ENCODE data around the gene OXCT1. TPM values are rescaled to one million over a fixed set of nuclear protein-coding genes. Genes with fewer than 3 reads are reported as not detected.

OXCT1 gene
- total and polyA plus RNA-seq, 2 of the 13 experiments (the other 11 are each of a cell fraction or from before 2014, with no cell fraction given), result 0.92 to 4.7 TPM

DNA sequence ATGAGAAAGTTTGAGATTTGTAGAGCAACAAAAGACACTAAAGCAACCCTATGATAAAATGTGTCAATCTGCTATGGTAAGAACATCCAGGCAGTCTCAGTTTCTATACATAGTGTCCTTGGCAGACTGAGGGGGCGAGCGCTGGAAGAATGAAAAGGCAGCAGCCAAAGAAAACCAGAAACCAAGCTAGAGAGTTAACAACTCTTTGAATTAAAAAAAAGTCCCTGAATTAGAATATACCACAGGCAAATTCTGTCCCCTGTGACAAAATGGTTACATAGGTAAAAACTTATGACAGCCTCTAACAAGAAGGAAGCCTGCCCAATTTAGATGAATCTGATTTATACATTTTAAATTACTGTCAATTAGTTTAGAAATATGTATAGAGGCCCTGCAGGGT, 106.7 kb downstream of the OXCT1 start (continued):
- no peak for TF ChIP-seq ZNF20 (CRISPR knock-in tag; IDR thresholded peaks at IDR 0.05)
- TF ChIP-seq MYC (CRISPR knock-in tag; IDR thresholded peaks at IDR 0.05; ENCODE audit: borderline replicate concordance), result no peak
- TF ChIP-seq, protein P1, sequence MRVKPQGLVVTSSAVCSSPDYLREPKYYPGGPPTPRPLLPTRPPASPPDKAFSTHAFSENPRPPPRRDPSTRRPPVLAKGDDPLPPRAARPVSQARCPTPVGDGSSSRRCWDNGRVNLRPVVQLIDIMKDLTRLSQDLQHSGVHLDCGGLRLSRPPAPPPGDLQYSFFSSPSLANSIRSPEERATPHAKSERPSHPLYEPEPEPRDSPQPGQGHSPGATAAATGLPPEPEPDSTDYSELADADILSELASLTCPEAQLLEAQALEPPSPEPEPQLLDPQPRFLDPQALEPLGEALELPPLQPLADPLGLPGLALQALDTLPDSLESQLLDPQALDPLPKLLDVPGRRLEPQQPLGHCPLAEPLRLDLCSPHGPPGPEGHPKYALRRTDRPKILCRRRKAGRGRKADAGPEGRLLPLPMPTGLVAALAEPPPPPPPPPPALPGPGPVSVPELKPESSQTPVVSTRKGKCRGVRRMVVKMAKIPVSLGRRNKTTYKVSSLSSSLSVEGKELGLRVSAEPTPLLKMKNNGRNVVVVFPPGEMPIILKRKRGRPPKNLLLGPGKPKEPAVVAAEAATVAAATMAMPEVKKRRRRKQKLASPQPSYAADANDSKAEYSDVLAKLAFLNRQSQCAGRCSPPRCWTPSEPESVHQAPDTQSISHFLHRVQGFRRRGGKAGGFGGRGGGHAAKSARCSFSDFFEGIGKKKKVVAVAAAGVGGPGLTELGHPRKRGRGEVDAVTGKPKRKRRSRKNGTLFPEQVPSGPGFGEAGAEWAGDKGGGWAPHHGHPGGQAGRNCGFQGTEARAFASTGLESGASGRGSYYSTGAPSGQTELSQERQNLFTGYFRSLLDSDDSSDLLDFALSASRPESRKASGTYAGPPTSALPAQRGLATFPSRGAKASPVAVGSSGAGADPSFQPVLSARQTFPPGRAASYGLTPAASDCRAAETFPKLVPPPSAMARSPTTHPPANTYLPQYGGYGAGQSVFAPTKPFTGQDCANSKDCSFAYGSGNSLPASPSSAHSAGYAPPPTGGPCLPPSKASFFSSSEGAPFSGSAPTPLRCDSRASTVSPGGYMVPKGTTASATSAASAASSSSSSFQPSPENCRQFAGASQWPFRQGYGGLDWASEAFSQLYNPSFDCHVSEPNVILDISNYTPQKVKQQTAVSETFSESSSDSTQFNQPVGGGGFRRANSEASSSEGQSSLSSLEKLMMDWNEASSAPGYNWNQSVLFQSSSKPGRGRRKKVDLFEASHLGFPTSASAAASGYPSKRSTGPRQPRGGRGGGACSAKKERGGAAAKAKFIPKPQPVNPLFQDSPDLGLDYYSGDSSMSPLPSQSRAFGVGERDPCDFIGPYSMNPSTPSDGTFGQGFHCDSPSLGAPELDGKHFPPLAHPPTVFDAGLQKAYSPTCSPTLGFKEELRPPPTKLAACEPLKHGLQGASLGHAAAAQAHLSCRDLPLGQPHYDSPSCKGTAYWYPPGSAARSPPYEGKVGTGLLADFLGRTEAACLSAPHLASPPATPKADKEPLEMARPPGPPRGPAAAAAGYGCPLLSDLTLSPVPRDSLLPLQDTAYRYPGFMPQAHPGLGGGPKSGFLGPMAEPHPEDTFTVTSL (CRISPR knock-in tag; IDR thresholded peaks at IDR 0.05; ENCODE audit: borderline replicate concordance), result no peak
- TF ChIP-seq RBM39 (IDR thresholded peaks at IDR 0.05; ENCODE audit: low read depth, low read length, poor library complexity, severe bottlenecking), result no peak
- no peak for TF ChIP-seq ZNF446 (CRISPR knock-in tag; IDR thresholded peaks at IDR 0.05)
- TF ChIP-seq, protein P2, sequence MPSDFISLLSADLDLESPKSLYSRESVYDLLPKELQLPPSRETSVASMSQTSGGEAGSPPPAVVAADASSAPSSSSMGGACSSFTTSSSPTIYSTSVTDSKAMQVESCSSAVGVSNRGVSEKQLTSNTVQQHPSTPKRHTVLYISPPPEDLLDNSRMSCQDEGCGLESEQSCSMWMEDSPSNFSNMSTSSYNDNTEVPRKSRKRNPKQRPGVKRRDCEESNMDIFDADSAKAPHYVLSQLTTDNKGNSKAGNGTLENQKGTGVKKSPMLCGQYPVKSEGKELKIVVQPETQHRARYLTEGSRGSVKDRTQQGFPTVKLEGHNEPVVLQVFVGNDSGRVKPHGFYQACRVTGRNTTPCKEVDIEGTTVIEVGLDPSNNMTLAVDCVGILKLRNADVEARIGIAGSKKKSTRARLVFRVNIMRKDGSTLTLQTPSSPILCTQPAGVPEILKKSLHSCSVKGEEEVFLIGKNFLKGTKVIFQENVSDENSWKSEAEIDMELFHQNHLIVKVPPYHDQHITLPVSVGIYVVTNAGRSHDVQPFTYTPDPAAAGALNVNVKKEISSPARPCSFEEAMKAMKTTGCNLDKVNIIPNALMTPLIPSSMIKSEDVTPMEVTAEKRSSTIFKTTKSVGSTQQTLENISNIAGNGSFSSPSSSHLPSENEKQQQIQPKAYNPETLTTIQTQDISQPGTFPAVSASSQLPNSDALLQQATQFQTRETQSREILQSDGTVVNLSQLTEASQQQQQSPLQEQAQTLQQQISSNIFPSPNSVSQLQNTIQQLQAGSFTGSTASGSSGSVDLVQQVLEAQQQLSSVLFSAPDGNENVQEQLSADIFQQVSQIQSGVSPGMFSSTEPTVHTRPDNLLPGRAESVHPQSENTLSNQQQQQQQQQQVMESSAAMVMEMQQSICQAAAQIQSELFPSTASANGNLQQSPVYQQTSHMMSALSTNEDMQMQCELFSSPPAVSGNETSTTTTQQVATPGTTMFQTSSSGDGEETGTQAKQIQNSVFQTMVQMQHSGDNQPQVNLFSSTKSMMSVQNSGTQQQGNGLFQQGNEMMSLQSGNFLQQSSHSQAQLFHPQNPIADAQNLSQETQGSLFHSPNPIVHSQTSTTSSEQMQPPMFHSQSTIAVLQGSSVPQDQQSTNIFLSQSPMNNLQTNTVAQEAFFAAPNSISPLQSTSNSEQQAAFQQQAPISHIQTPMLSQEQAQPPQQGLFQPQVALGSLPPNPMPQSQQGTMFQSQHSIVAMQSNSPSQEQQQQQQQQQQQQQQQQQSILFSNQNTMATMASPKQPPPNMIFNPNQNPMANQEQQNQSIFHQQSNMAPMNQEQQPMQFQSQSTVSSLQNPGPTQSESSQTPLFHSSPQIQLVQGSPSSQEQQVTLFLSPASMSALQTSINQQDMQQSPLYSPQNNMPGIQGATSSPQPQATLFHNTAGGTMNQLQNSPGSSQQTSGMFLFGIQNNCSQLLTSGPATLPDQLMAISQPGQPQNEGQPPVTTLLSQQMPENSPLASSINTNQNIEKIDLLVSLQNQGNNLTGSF (CRISPR knock-in tag; IDR thresholded peaks at IDR 0.05), result no peak
- TF ChIP-seq MLLT10 (CRISPR knock-in tag; IDR thresholded peaks at IDR 0.05), result no peak
- no peak for TF ChIP-seq YY1 (IDR thresholded peaks at IDR 0.05; ENCODE audit: insufficient read depth, insufficient replicate concordance, low read depth, low read length)
